ENCODE results near the gene SALL3. TPM values are rescaled to one million over a fixed set of nuclear protein-coding genes. Genes with fewer than 3 reads are reported as not detected.

The SALL3 gene
- total RNA-seq, 1 experiment from 2014 or later: not detected

DNA sequence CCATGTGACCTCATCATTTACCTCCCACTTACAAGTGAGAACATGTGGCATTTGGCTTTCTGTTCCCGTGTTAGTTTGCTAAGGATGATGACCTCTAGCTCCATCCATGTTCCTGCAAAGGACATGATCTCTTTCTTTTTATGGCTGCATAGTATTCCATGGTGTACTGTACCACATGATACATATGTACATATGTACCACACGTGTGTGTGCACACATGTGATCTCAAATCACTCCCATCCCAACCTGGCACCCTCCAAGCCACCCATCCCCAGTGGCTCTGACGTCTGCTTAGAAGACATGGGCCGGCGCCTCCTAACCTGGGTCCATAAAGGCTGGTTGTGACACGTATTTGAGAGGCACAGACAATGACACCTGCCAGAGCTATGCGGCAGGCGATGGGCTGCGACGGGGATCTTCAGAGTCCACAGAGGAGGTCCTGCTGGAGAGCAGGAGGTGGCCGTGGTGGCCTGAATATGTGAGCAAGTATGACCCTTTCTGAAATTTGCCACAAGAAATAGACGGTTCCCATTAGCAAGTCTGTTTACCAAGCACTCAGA is 8.8 kb upstream of the SALL3 start:
- intact Hi-C loops (cut with micrococcal nuclease; ENCODE audit: unreplicated experiment): no loop called here
- no peaks in the 10 kb centered on the region for H3K4me1 Mint-ChIP-seq (ENCODE audit: low read depth, unreplicated experiment)
- BruUV-seq (replicated peaks): no TSS peak

DNA sequence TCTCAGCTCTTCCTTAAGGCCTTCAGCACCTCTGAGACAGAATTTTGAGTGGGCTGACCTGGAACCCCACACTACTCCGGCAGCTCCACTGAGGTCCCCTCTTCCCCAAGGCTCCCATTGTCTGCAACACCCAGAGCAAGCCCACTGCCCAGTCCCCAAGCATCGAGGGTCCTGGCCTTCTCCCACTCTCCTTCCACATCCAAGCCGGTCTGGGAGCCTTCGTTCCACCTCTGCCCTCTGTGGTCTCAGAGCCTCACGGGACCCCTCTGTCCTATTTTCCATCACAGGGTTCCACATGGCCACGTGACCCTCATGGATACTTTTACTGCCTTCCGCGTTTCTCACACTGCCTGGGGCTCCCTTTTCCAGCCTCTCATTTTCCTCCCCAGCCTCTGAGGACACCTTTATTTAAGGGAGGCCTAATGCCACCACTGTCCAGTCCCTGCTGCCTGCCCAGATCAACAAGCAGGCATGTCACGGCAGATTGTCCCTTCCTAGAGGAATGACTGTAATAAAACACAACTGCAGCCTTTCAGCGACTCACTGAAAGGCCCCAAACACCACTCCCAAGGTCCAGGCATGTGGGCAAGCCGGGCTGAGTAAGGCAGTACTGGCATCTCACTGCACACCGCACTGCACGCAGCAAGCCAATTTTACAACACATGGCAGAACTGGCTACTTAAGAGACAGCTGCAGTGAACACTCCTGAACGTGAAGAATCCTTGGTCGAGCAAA is 7.9 kb upstream of the SALL3 start:
- Mint-ChIP-seq H3K4me1 (ENCODE audit: low read depth, unreplicated experiment) (no peaks in the 10 kb centered on the region), H3K27me3 (ENCODE audit: unreplicated experiment) (no peaks in the 10 kb centered on the region), H3K36me3 (ENCODE audit: insufficient read depth, unreplicated experiment) (no peaks in the 10 kb centered on the region), H3K27ac (ENCODE audit: unreplicated experiment) (no peak overlapping the region), H3K9me3 (ENCODE audit: low read depth, unreplicated experiment) (peaks cover 9% of the 10 kb centered on the region), H3K4me3 (ENCODE audit: low read depth, unreplicated experiment) (no peak overlapping the region)
- intact Hi-C loops (cut with micrococcal nuclease; ENCODE audit: unreplicated experiment): no loop called here
- TF ChIP-seq CTCF (IDR thresholded peaks at IDR 0.05; ENCODE audit: unreplicated experiment): no peak
- CTCF ChIA-PET: no interaction called here
- DNase-seq: no peak
- BruUV-seq (replicated peaks): no TSS peak

More for the DNA sequence above, 8.8 kb upstream of the SALL3 start:
- Mint-ChIP-seq H3K4me3 (ENCODE audit: low read depth, unreplicated experiment) (no peak overlapping the region), H3K9me3 (ENCODE audit: low read depth, unreplicated experiment) (peaks cover 9% of the 10 kb centered on the region), H3K36me3 (ENCODE audit: insufficient read depth, unreplicated experiment) (no peaks in the 10 kb centered on the region), H3K27me3 (ENCODE audit: unreplicated experiment) (no peaks in the 10 kb centered on the region), H3K27ac (ENCODE audit: unreplicated experiment) (no peak overlapping the region)
- CTCF ChIA-PET: interaction anchor here (0.6 kb wide), 1 partner anchor 34 kb away, joined by 5 read pairs; no protein-coding TSS in a partner anchor
- no peak for TF ChIP-seq CTCF (IDR thresholded peaks at IDR 0.05; ENCODE audit: unreplicated experiment)
- no peak for DNase-seq

- no peak overlapping the region for H3K4me3 Mint-ChIP-seq (ENCODE audit: low read depth, unreplicated experiment)
- H3K27ac Mint-ChIP-seq (ENCODE audit: unreplicated experiment): no peak overlapping the region
- no peak for TF ChIP-seq CTCF (IDR thresholded peaks at IDR 0.05; ENCODE audit: unreplicated experiment)
- H3K36me3 Mint-ChIP-seq (ENCODE audit: insufficient read depth, unreplicated experiment): no peaks in the 10 kb centered on the region
- intact Hi-C loops (cut with micrococcal nuclease; ENCODE audit: unreplicated experiment): no loop called here
- no peaks in the 10 kb centered on the region for H3K4me1 Mint-ChIP-seq (ENCODE audit: low read depth, unreplicated experiment)
- DNase-seq: no peak
- CTCF ChIA-PET: no interaction called here
- no peaks in the 10 kb centered on the region for H3K27me3 Mint-ChIP-seq (ENCODE audit: unreplicated experiment)
- H3K9me3 Mint-ChIP-seq (ENCODE audit: low read depth, unreplicated experiment): peaks cover 14% of the 10 kb centered on the region
- BruUV-seq (replicated peaks): no TSS peak
These were observed 7.2 kb upstream of the SALL3 start for GRCh38 chr18:78972385-78972918.

DNA sequence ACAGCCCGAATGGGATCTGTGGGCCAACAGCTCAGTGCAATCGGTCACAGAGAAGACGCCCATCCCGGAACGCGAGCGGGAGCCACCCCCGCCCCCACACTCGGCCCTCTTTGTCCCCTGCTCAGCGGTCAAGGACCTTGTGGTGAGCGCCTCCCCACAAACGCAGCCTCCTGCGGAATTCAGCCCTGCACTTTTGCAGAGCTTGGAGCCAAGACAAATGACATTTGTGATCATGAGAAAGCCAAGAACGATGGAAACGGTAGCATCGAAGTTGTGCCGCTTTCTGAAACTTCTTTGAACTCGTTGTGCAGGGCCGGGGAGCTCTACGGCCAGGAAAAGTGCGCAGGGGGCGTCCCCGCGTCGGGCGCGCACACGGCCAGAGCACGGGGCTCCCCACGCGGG is 6.7 kb upstream of the SALL3 start:
- H3K4me3 Mint-ChIP-seq (ENCODE audit: low read depth, unreplicated experiment): no peak overlapping the region
- no peaks in the 10 kb centered on the region for H3K4me1 Mint-ChIP-seq (ENCODE audit: low read depth, unreplicated experiment)

More for the DNA sequence above, 6.7 kb upstream of the SALL3 start:
- no peak for TF ChIP-seq CTCF (IDR thresholded peaks at IDR 0.05; ENCODE audit: unreplicated experiment)
- CTCF ChIA-PET: no interaction called here
- Mint-ChIP-seq H3K27ac (ENCODE audit: unreplicated experiment) (no peak overlapping the region), H3K27me3 (ENCODE audit: unreplicated experiment) (no peaks in the 10 kb centered on the region), H3K36me3 (ENCODE audit: insufficient read depth, unreplicated experiment) (no peaks in the 10 kb centered on the region), H3K9me3 (ENCODE audit: low read depth, unreplicated experiment) (peaks cover 15% of the 10 kb centered on the region)
- intact Hi-C loops (cut with micrococcal nuclease; ENCODE audit: unreplicated experiment): no loop called here
- no peak for DNase-seq
- BruUV-seq (replicated peaks): no TSS peak

All from Calu3 (cell line).